ENCODE results near the gene CD6.

The CD6 gene

GRCh38 chr11:60924906-60925853, 46.3 kb upstream of the CD6 start:
- peaks cover 37% of the 10 kb centered on the region for H4K20me1 ChIP-seq (ENCODE audit: insufficient read depth, low read length)
- H3K27ac ChIP-seq (ENCODE audit: low read length) = no peak overlapping the region
- no peak overlapping the region for H3K4me2 ChIP-seq (ENCODE audit: insufficient read depth, low read length)
- H3K36me3 ChIP-seq (ENCODE audit: insufficient read depth, low read length) = peaks cover 36% of the 10 kb centered on the region
- H3K27me3 ChIP-seq (ENCODE audit: insufficient read depth, low read length, poor library complexity) = no peaks in the 10 kb centered on the region
- no peak overlapping the region for H2AFZ ChIP-seq (ENCODE audit: low read depth, low read length)
- H3K4me3 ChIP-seq (ENCODE audit: low read depth in 1 of 2, low read length in 2 of 2) = no peak overlapping the region
- no peaks in the 10 kb centered on the region for H3K79me2 ChIP-seq (ENCODE audit: insufficient read depth, low read length)
- no peak for ATAC-seq (ENCODE audit: insufficient read depth, low read depth)
- no peak for DNase-seq
- no peak overlapping the region for H3K9ac ChIP-seq (ENCODE audit: low read depth, low read length)
- no peak for TF ChIP-seq EZH2 (IDR thresholded peaks at IDR 0.05; ENCODE audit: borderline replicate concordance, low read depth, low read length, severe bottlenecking)
- TF ChIP-seq, protein P1, sequence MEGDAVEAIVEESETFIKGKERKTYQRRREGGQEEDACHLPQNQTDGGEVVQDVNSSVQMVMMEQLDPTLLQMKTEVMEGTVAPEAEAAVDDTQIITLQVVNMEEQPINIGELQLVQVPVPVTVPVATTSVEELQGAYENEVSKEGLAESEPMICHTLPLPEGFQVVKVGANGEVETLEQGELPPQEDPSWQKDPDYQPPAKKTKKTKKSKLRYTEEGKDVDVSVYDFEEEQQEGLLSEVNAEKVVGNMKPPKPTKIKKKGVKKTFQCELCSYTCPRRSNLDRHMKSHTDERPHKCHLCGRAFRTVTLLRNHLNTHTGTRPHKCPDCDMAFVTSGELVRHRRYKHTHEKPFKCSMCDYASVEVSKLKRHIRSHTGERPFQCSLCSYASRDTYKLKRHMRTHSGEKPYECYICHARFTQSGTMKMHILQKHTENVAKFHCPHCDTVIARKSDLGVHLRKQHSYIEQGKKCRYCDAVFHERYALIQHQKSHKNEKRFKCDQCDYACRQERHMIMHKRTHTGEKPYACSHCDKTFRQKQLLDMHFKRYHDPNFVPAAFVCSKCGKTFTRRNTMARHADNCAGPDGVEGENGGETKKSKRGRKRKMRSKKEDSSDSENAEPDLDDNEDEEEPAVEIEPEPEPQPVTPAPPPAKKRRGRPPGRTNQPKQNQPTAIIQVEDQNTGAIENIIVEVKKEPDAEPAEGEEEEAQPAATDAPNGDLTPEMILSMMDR (IDR thresholded peaks at IDR 0.05; ENCODE audit: borderline replicate concordance, extremely low read depth, low read length, poor library complexity, severe bottlenecking) = no peak
- H3K9me3 ChIP-seq (ENCODE audit: insufficient read depth, low read length, severe bottlenecking) = no peaks in the 10 kb centered on the region
- no peaks in the 10 kb centered on the region for H3K4me1 ChIP-seq (ENCODE audit: insufficient read depth, low read length)

DNA sequence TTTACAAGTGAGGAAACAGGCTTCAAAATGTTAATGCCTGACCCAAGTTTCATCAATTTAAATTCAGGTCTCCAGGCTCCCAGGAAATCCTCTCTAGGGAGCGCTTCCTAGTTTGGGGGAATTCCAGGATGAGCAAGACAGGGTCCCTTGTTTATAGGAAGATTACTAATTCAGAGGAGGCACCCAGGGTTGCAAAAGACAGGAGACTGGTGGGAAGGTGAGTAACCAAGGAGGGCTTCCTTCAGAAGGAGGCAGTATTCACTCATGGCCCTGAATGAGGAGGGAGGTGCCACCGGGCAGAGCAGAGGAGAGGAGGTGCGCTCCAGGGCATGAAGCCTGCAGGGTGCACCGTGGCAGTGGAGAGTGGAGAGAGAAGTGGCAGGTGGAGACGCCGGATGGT, 45.6 kb upstream of the CD6 start:
- no peak for ATAC-seq (ENCODE audit: insufficient read depth, low read depth)
- Histone ChIP-seq H4K20me1 (ENCODE audit: insufficient read depth, low read length) (peaks cover 31% of the 10 kb centered on the region), H3K27me3 (ENCODE audit: insufficient read depth, low read length, poor library complexity) (no peaks in the 10 kb centered on the region), H3K27ac (ENCODE audit: low read length) (no peak overlapping the region), H3K4me1 (ENCODE audit: insufficient read depth, low read length) (no peaks in the 10 kb centered on the region), H3K79me2 (ENCODE audit: insufficient read depth, low read length) (no peaks in the 10 kb centered on the region), H2AFZ (ENCODE audit: low read depth, low read length) (no peak overlapping the region), H3K4me3 (ENCODE audit: low read depth in 1 of 2, low read length in 2 of 2) (no peak overlapping the region), H3K9ac (ENCODE audit: low read depth, low read length) (no peak overlapping the region), H3K36me3 (ENCODE audit: insufficient read depth, low read length) (peaks cover 29% of the 10 kb centered on the region), H3K4me2 (ENCODE audit: insufficient read depth, low read length) (no peak overlapping the region), H3K9me3 (ENCODE audit: insufficient read depth, low read length, severe bottlenecking) (no peaks in the 10 kb centered on the region)
- DNase-seq = no peak
- TF ChIP-seq, protein P1 (IDR thresholded peaks at IDR 0.05; ENCODE audit: borderline replicate concordance, extremely low read depth, low read length, poor library complexity, severe bottlenecking) = no peak
- TF ChIP-seq EZH2 (IDR thresholded peaks at IDR 0.05; ENCODE audit: borderline replicate concordance, low read depth, low read length, severe bottlenecking) = no peak

DNA sequence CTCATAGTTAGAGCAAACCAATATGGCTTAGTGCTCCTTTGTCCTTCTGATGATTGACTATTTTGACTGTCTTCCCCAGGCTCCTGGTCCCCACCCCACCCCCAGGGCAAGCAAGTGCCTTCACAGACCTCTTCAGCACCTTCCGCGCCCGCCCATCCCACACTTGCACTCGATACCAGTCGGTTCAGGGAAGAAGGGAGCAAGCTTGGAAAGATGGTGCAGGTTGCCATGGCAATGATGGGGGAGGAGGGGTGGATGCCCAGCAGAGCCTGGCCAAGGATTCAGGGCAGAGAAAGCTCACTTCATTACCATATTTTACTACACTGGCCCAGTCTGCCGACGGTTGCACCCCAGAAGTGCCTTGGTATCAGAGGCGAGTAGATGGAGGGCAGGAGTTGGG, 45.0 kb upstream of the CD6 start:
- no peaks in the 10 kb centered on the region for H3K4me1 ChIP-seq (ENCODE audit: insufficient read depth, low read length)
- H3K36me3 ChIP-seq (ENCODE audit: insufficient read depth, low read length) = peaks cover 23% of the 10 kb centered on the region
- no peak overlapping the region for H3K4me3 ChIP-seq (ENCODE audit: low read depth in 1 of 2, low read length in 2 of 2)
- no peaks in the 10 kb centered on the region for H3K79me2 ChIP-seq (ENCODE audit: insufficient read depth, low read length)
- H3K9me3 ChIP-seq (ENCODE audit: insufficient read depth, low read length, severe bottlenecking) = no peaks in the 10 kb centered on the region
- DNase-seq (no peak), ATAC-seq (ENCODE audit: insufficient read depth, low read depth) (no peak)
- no peaks in the 10 kb centered on the region for H3K27me3 ChIP-seq (ENCODE audit: insufficient read depth, low read length, poor library complexity)
- TF ChIP-seq, protein P1 (IDR thresholded peaks at IDR 0.05; ENCODE audit: borderline replicate concordance, extremely low read depth, low read length, poor library complexity, severe bottlenecking) = no peak
- no peak for TF ChIP-seq EZH2 (IDR thresholded peaks at IDR 0.05; ENCODE audit: borderline replicate concordance, low read depth, low read length, severe bottlenecking)
- peaks cover 28% of the 10 kb centered on the region for H4K20me1 ChIP-seq (ENCODE audit: insufficient read depth, low read length)
- no peak overlapping the region for H3K4me2 ChIP-seq (ENCODE audit: insufficient read depth, low read length)
- H3K9ac ChIP-seq (ENCODE audit: low read depth, low read length) = no peak overlapping the region
- no peak overlapping the region for H3K27ac ChIP-seq (ENCODE audit: low read length)
- no peak overlapping the region for H2AFZ ChIP-seq (ENCODE audit: low read depth, low read length)

Data from DND-41 (cell line).